ENCODE measurements around the gene PKNOX2. TPM values are rescaled to one million over a fixed set of nuclear protein-coding genes. Genes with fewer than 3 reads are reported as not detected.

Gene PKNOX2
- total RNA-seq, 2 experiments from 2014 or later, result not detected

DNA sequence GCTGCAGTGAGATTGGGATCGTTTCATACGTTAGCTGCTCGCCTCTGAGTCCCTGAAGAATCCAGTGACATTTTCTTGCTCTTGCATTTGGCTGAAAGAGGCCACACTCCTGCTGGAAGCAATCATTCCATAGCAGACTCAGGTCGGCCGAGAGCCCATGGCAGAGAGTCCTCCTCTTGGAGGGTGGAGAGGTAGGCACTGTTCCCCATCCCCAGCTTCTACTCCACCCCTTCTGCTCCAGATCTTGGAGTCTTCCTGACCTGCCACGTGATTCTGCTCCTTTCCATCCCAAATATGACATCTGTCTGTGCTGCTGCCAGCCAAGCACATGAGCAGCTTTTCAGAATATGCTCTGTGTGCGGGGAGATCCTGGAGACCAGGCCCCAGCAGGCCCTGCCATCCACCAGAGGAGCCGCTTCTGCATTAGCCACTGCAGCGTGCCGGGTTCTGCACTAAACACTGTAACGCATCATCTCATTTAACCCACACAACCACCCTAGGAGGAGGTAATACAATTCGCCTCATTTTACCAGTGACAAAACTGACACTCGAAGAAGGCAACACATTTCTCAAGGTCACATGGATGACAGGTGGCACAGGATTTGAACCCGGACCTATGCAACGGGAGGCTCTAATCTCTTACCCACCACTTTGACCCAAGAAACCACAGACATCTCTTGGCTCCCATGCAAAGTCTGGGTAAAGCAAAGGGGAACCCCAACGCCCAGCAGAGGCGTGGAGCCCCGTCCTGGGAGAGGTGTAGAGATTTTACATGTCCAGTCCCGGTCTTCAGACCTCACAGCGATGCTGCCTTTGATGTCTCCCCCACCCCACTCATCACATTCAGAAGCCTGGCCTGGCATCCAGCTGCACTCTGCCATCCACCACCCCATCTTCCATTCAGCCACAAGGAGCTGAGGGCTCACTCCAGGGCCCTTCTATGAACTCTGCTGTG lies 252.7 kb downstream of the PKNOX2 start:
- H3K4me3 ChIP-seq (ENCODE audit: low read depth, low read length, poor library complexity, severe bottlenecking), result no peak overlapping the region
- intact Hi-C loops (cut with micrococcal nuclease; ENCODE audit: unreplicated experiment), result no loop called here
- no TSS peak for BruUV-seq (replicated peaks)
- H3K4me1 ChIP-seq (ENCODE audit: insufficient read depth, low read length, poor library complexity, severe bottlenecking), result no peaks in the 10 kb centered on the region
- no peak for DNase-seq (ENCODE audit: low spot score)
- POLR2A ChIA-PET, result interaction anchor here (0.7 kb wide), 1 partner anchor 20 kb away, joined by 3 read pairs; no protein-coding TSS in a partner anchor
- H2AFZ ChIP-seq (ENCODE audit: low read length), result no peak overlapping the region
- TF ChIP-seq, protein P1, sequence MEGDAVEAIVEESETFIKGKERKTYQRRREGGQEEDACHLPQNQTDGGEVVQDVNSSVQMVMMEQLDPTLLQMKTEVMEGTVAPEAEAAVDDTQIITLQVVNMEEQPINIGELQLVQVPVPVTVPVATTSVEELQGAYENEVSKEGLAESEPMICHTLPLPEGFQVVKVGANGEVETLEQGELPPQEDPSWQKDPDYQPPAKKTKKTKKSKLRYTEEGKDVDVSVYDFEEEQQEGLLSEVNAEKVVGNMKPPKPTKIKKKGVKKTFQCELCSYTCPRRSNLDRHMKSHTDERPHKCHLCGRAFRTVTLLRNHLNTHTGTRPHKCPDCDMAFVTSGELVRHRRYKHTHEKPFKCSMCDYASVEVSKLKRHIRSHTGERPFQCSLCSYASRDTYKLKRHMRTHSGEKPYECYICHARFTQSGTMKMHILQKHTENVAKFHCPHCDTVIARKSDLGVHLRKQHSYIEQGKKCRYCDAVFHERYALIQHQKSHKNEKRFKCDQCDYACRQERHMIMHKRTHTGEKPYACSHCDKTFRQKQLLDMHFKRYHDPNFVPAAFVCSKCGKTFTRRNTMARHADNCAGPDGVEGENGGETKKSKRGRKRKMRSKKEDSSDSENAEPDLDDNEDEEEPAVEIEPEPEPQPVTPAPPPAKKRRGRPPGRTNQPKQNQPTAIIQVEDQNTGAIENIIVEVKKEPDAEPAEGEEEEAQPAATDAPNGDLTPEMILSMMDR (conservative IDR thresholded peaks at IDR 0.05; ENCODE audit: low read length), result no peak
- TF ChIP-seq EZH2phosphoT487 (IDR thresholded peaks at IDR 0.05; ENCODE audit: borderline replicate concordance, low read depth, low read length), result no peak
- H3K9me2 ChIP-seq (ENCODE audit: insufficient read depth, low read length), result no peaks in the 10 kb centered on the region
- H4K20me1 ChIP-seq (ENCODE audit: insufficient read depth, low read length), result no peaks in the 10 kb centered on the region
- no peaks in the 10 kb centered on the region for H3K9me3 ChIP-seq (ENCODE audit: low read length)
- H3K4me2 ChIP-seq (ENCODE audit: low read length), result no peak overlapping the region
- no peak overlapping the region for H3K27ac ChIP-seq (ENCODE audit: low read depth, low read length, poor library complexity, severe bottlenecking)
- H3K36me3 ChIP-seq (ENCODE audit: insufficient read depth, low read length), result no peaks in the 10 kb centered on the region
- H3K79me2 ChIP-seq (ENCODE audit: insufficient read depth, low read depth, low read length), result no peaks in the 10 kb centered on the region
- CTCF ChIA-PET (ENCODE audit: unreplicated experiment), result no interaction called here

DNA sequence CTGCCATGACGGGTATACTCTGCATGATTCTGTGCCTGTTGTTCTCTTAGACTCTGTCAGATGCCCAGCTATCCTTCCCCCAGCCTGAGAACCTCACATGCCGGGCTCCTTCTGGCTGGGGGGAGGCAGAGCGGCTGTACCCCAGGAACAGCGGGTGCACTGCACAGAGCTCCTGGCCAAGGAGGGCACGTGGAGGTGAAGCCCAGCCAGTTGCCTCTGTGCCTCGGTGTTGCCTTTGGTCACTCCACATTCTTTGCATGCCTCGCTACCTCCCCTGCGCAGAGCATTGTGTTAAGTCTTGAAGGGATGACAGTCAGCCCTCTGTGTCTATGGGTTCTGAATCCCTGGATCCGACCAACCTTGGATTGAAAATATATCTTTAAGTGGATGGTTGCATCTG lies 253.8 kb downstream of the PKNOX2 start:
- Histone ChIP-seq H3K9me2 (ENCODE audit: insufficient read depth, low read length) (no peaks in the 10 kb centered on the region), H3K9me3 (ENCODE audit: low read length) (no peaks in the 10 kb centered on the region), H3K79me2 (ENCODE audit: insufficient read depth, low read depth, low read length) (no peaks in the 10 kb centered on the region), H3K36me3 (ENCODE audit: insufficient read depth, low read length) (no peaks in the 10 kb centered on the region), H4K20me1 (ENCODE audit: insufficient read depth, low read length) (no peaks in the 10 kb centered on the region), H3K27ac (ENCODE audit: low read depth, low read length, poor library complexity, severe bottlenecking) (no peak overlapping the region), H3K4me1 (ENCODE audit: insufficient read depth, low read length, poor library complexity, severe bottlenecking) (no peaks in the 10 kb centered on the region), H3K4me3 (ENCODE audit: low read depth, low read length, poor library complexity, severe bottlenecking) (no peak overlapping the region), H3K4me2 (ENCODE audit: low read length) (no peak overlapping the region), H2AFZ (ENCODE audit: low read length) (no peak overlapping the region)
- no peak for DNase-seq (ENCODE audit: low spot score)
- no peak for TF ChIP-seq EZH2phosphoT487 (IDR thresholded peaks at IDR 0.05; ENCODE audit: borderline replicate concordance, low read depth, low read length)
- TF ChIP-seq, protein P1 (conservative IDR thresholded peaks at IDR 0.05; ENCODE audit: low read length), result no peak
- POLR2A ChIA-PET, result no interaction called here
- CTCF ChIA-PET (ENCODE audit: unreplicated experiment), result interaction anchor here (0.5 kb wide), 1 partner anchor 153 kb away, joined by 3 read pairs; no protein-coding TSS in a partner anchor
- intact Hi-C loops (cut with micrococcal nuclease; ENCODE audit: unreplicated experiment), result no loop called here
- BruUV-seq (replicated peaks), result no TSS peak

DNA sequence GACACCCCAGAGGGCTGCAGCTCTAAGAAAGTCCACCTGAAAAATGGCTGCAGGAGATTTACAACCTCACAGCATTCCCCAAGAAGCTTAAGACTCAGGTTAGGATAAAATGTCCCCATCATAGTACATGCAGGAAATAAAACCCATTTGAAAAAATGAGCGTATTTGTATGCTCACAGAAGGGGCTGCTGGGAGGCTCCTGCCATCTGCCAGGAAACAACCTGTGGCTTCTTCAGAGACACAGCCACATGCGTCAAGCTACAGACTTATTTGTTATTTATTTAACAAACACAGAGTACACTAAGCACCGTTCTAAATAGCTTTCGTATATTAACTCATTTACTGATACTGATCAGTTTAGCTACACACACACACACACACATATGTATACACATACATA lies 258.1 kb downstream of the PKNOX2 start:
- H3K27ac ChIP-seq (ENCODE audit: low read depth, low read length, poor library complexity, severe bottlenecking), result no peak overlapping the region
- BruUV-seq (replicated peaks), result no TSS peak
- H3K9me2 ChIP-seq (ENCODE audit: insufficient read depth, low read length), result no peaks in the 10 kb centered on the region
- no peaks in the 10 kb centered on the region for H4K20me1 ChIP-seq (ENCODE audit: insufficient read depth, low read length)
- no peaks in the 10 kb centered on the region for H3K9me3 ChIP-seq (ENCODE audit: low read length)
- H3K4me2 ChIP-seq (ENCODE audit: low read length), result no peak overlapping the region
- no peaks in the 10 kb centered on the region for H3K4me1 ChIP-seq (ENCODE audit: insufficient read depth, low read length, poor library complexity, severe bottlenecking)
- ChIA-PET CTCF (ENCODE audit: unreplicated experiment) (interaction anchor here (0.8 kb wide), 1 partner anchor 67 kb away, joined by 3 read pairs; no protein-coding TSS in a partner anchor), POLR2A (interaction anchor here (0.6 kb wide), 1 partner anchor 1745 kb away, joined by 3 read pairs; no protein-coding TSS in a partner anchor)
- H3K36me3 ChIP-seq (ENCODE audit: insufficient read depth, low read length), result no peaks in the 10 kb centered on the region
- TF ChIP-seq, protein P1 (conservative IDR thresholded peaks at IDR 0.05; ENCODE audit: low read length), result no peak
- TF ChIP-seq EZH2phosphoT487 (IDR thresholded peaks at IDR 0.05; ENCODE audit: borderline replicate concordance, low read depth, low read length), result no peak
- no peak for DNase-seq (ENCODE audit: low spot score)
- no peaks in the 10 kb centered on the region for H3K79me2 ChIP-seq (ENCODE audit: insufficient read depth, low read depth, low read length)
- intact Hi-C loops (cut with micrococcal nuclease; ENCODE audit: unreplicated experiment), result loop anchor here (10.0 kb wide), 1 partner anchor 458 kb away; no protein-coding TSS in a partner anchor
- no peak overlapping the region for H3K4me3 ChIP-seq (ENCODE audit: low read depth, low read length, poor library complexity, severe bottlenecking)
- no peak overlapping the region for H2AFZ ChIP-seq (ENCODE audit: low read length)

Measured in OCI-LY7 (cell line).